HCT116 (cell line): ENCODE data around the gene EIPR1. TPM values are rescaled to one million over a fixed set of nuclear protein-coding genes. Genes with fewer than 3 reads are reported as not detected.

Experiments used
- ATAC-seq: fragments of 200-7000 bp; cut with Tn5 transposase; 2 replicates; pipeline ENCODE4 v1.9.1; 2020; ENCODE audit warnings: mild to moderate bottlenecking, moderate library complexity
- BruUV-seq: library from RNA; stranded (reverse); fragments of 400-500 nt; replicated peaks from 2 replicates; lab custom pipeline; 2021; lab: Mats Ljungman, UMichigan
- CTCF ChIA-PET: fragments of 300-600 bp; sonication (Branson Sonifier 250); formaldehyde crosslinking; loops from one replicate; lab custom pipeline; 2021; ENCODE audit warnings: antibody characterized with exemption; lab: Charles Lee
- POLR2A ChIA-PET: fragments of 300-600, 350-600 bp; sonication (Branson Sonifier 250); formaldehyde crosslinking; loops from one replicate; lab custom pipeline; 2021; ENCODE audit warnings: antibody characterized with exemption; lab: Charles Lee
- RAD21 ChIA-PET, 2 experiments: fragments of 300-600 bp; sonication (Branson Sonifier 250); formaldehyde crosslinking; loops; one replicate each; lab custom pipeline; 2023; ENCODE audit warnings: low total read pairs in 2 of 2; ENCODE audit not compliant: uncharacterized antibody in 2 of 2, unreplicated experiment in 2 of 2, low non-redundant PET in 1 of 2; lab: Charles Lee
- DNase-seq: peaks from one replicate; pipeline ENCODE4 v3.0.0-alpha.2; 2010; ENCODE audit warnings: low read depth, low spot score
- H2AFZ ChIP-seq: fragments of 200-600 bp; shearing (Covaris generic), sonication (generic); 2 replicates; pipeline ENCODE4 v1.6.1; 2017; ENCODE audit warnings: low read depth, mixed run types, mixed read lengths, antibody characterized with exemption, low read length; ENCODE audit not compliant: poor library complexity, severe bottlenecking
- H3K27ac ChIP-seq: 2 replicates; pipeline ENCODE4 v1.5.1; 2012; ENCODE audit warnings: low read depth, low read length
- H3K27me3 ChIP-seq: fragments of 200-600 bp; sonication (generic); 2 replicates; pipeline ENCODE4 v1.6.1; 2016; ENCODE audit warnings: mixed run types, low read length, mixed read lengths; ENCODE audit not compliant: insufficient read depth
- H3K36me3 ChIP-seq, 2 experiments: fragments of 200-500 bp in 1 of 2; fragments of 200-600 bp in 1 of 2; sonication (Bioruptor generic) in 1 of 2; sonication (generic) in 1 of 2; 2 replicates each; pipeline versions ENCODE4 v1.5.1 to v1.6.1; 2014 to 2016; ENCODE audit warnings: low read length in 2 of 2, inconsistent platforms in 1 of 2, mixed read lengths in 1 of 2, mixed run types in 1 of 2; ENCODE audit not compliant: insufficient read depth in 2 of 2, control insufficient read depth in 1 of 2
- H3K4me1 ChIP-seq, 2 experiments: fragments of 200-600 bp in 1 of 2; sonication (generic) in 1 of 2; 2 replicates each; pipeline versions ENCODE4 v1.5.1 to v1.6.1; 2012 to 2017; ENCODE audit warnings: low read length in 2 of 2, inconsistent platforms in 1 of 2, mild to moderate bottlenecking in 1 of 2, mixed read lengths in 1 of 2, mixed run types in 1 of 2, moderate library complexity in 1 of 2; ENCODE audit not compliant: insufficient read depth in 2 of 2, control insufficient read depth in 1 of 2
- H3K4me2 ChIP-seq: fragments of 200-600 bp; sonication (generic); 2 replicates; pipeline ENCODE4 v1.6.1; 2017; ENCODE audit warnings: mixed run types, low read length, mixed read lengths
- H3K4me3 ChIP-seq, 2 experiments: fragments of 200-600 bp in 1 of 2; sonication (generic) in 1 of 2; replicated peaks in 1 of 2; 2 replicates each; pipeline ENCODE4 v1.5.1; 2011 to 2016; ENCODE audit warnings: low read length in 2 of 2, control low read depth in 1 of 2, low read depth in 1 of 2, mild to moderate bottlenecking in 1 of 2, mixed read lengths in 1 of 2, mixed run types in 1 of 2
- H3K79me2 ChIP-seq: fragments of 200-600 bp; sonication (generic); 2 replicates; pipeline ENCODE4 v1.6.1; 2017; ENCODE audit warnings: mild to moderate bottlenecking, mixed run types, low read length, moderate library complexity, mixed read lengths; ENCODE audit not compliant: insufficient read depth
- H3K9ac ChIP-seq: fragments of 200-600 bp; sonication (generic); 2 replicates; pipeline ENCODE4 v1.6.1; 2016; ENCODE audit warnings: low read length, mixed read lengths
- H3K9me2 ChIP-seq: fragments of 200-600 bp; sonication (generic), shearing (Covaris generic); 2 replicates; pipeline ENCODE4 v1.6.1; 2017; ENCODE audit warnings: mixed run types, mild to moderate bottlenecking, moderate library complexity; ENCODE audit not compliant: insufficient read depth
- H3K9me3 ChIP-seq, 2 experiments: fragments of 200-500 bp in 1 of 2; fragments of 200-600 bp in 1 of 2; sonication (Bioruptor generic) in 1 of 2; sonication (generic) in 1 of 2; 2 replicates each; pipeline ENCODE4 v1.6.1; 2014 to 2017; ENCODE audit warnings: low read length in 2 of 2, mixed read lengths in 2 of 2, inconsistent platforms in 1 of 2, low read depth in 1 of 2, mild to moderate bottlenecking in 1 of 2, mixed run types in 1 of 2, moderate library complexity in 1 of 2; ENCODE audit not compliant: control insufficient read depth in 1 of 2, insufficient read depth in 1 of 2
- H4K20me1 ChIP-seq: fragments of 200-600 bp; sonication (generic), shearing (Covaris generic); 2 replicates; pipeline ENCODE4 v1.6.1; 2017; ENCODE audit warnings: mixed run types, mild to moderate bottlenecking, moderate library complexity; ENCODE audit not compliant: insufficient read depth
- ATF3 ChIP-seq: IDR thresholded peaks from 2 replicates; pipeline ENCODE4 v1.6.1; 2012
- CEBPB ChIP-seq: IDR thresholded peaks from 2 replicates; pipeline ENCODE4 v1.6.1; 2012; ENCODE audit warnings: low read depth
- CTCF ChIP-seq, 3 experiments: fragments of 200-600 bp in 1 of 3; sonication (generic) in 1 of 3; IDR thresholded peaks in 2 of 3; conservative IDR thresholded peaks in 1 of 3; 2 replicates each; pipeline ENCODE4 v1.5.1; 2012 to 2017; ENCODE audit warnings: low read depth in 2 of 3, low read length in 2 of 3, antibody characterized with exemption in 1 of 3, borderline replicate concordance in 1 of 3, control low read depth in 1 of 3, mild to moderate bottlenecking in 1 of 3, mixed read lengths in 1 of 3, mixed run types in 1 of 3, moderate library complexity in 1 of 3; ENCODE audit not compliant: insufficient read depth in 1 of 3
- FOSL1 ChIP-seq: IDR thresholded peaks from 2 replicates; pipeline ENCODE4 v1.6.1; 2012; ENCODE audit warnings: low read depth
- MAX ChIP-seq: IDR thresholded peaks from 2 replicates; pipeline ENCODE4 v1.6.1; 2012
- SIN3A ChIP-seq: IDR thresholded peaks from 2 replicates; pipeline ENCODE4 v1.6.1; 2012; ENCODE audit warnings: low read depth
- SP1 ChIP-seq: IDR thresholded peaks from 2 replicates; pipeline ENCODE4 v1.6.1; 2012; ENCODE audit warnings: low read depth
- SRF ChIP-seq: IDR thresholded peaks from 2 replicates; pipeline ENCODE4 v1.6.1; 2012; ENCODE audit warnings: low read depth
- TCF7L2 ChIP-seq: IDR thresholded peaks from 2 replicates; pipeline ENCODE4 v1.7.0; 2011; ENCODE audit warnings: borderline replicate concordance, inconsistent platforms; ENCODE audit not compliant: insufficient read depth, insufficient read length; ENCODE audit errors: extremely low read depth
- YY1 ChIP-seq: IDR thresholded peaks from 2 replicates; pipeline ENCODE4 v1.6.1; 2011; ENCODE audit warnings: low read length, low read depth, moderate library complexity, mild to moderate bottlenecking; ENCODE audit not compliant: insufficient replicate concordance; ENCODE audit errors: extremely low read depth
- ZBTB33 ChIP-seq: IDR thresholded peaks from 2 replicates; pipeline ENCODE4 v1.6.1; 2011; ENCODE audit warnings: mild to moderate bottlenecking, low read length, moderate library complexity; ENCODE audit not compliant: insufficient replicate concordance; ENCODE audit errors: extremely low read depth
- intact Hi-C: fragments of 100-400 bp; cut with micrococcal nuclease; formaldehyde crosslinking; loops from 2 replicates; pipeline ENCODE4 v1.10.0; 2022
- total RNA-seq: library from RNA; stranded (reverse); gene quantifications from one replicate; pipeline ENCODE4 v1.2.1, GENCODE V29; 2021; ENCODE audit not compliant: unreplicated experiment

The EIPR1 gene
- total RNA-seq, 1 experiment from 2014 or later: 36.9 TPM

GRCh38 chr2:3236300-3237045 is 141.1 kb downstream of the EIPR1 start:
- no peak overlapping the region for H3K4me2 ChIP-seq
- H3K9ac ChIP-seq: no peak overlapping the region
- H3K9me3 ChIP-seq: no peaks in the 10 kb centered on the region
- no TSS peak for BruUV-seq
- POLR2A ChIA-PET: no interaction called here
- intact Hi-C loops: no loop called here
- CTCF ChIA-PET: no interaction called here
- H3K27ac ChIP-seq: no peak overlapping the region
- TF ChIP-seq CEBPB (no peak), ATF3 (no peak), SRF (no peak), MAX (no peak), CTCF (IDR thresholded peaks at IDR 0.05 in 2 of 3, conservative IDR thresholded peaks at IDR 0.05 in 1 of 3; ENCODE audit: borderline replicate concordance in 1 of 3, insufficient read depth in 1 of 3, low read depth in 2 of 3, low read length in 2 of 3) (no peak), SIN3A (no peak), SP1 (no peak), ZBTB33 (no peak), FOSL1 (no peak), TCF7L2 (no peak), YY1 (no peak)
- TF ChIP-seq, all 23 proteins: peak for 0
- RAD21 ChIA-PET: no interaction called here
- Histone ChIP-seq H3K27me3 (no peaks in the 10 kb centered on the region), H3K36me3 (no peaks in the 10 kb centered on the region), H2AFZ (no peak overlapping the region), H3K9me2 (no peaks in the 10 kb centered on the region), H3K4me1 (no peaks in the 10 kb centered on the region), H3K79me2 (no peaks in the 10 kb centered on the region), H4K20me1 (no peaks in the 10 kb centered on the region), H3K4me3 (no peak overlapping the region)
- DNase-seq: no peak
- no peak for ATAC-seq
